K562 (cell line): ENCODE data around the gene PCDH8. TPM values are rescaled to one million over a fixed set of nuclear protein-coding genes. Genes with fewer than 3 reads are reported as not detected.

ENCODE experiments used
- CEBPG ChIP-seq, 3 experiments: fragments of 200-800 bp in 1 of 3; sonication (Bioruptor generic) in 1 of 3; sonication (generic) in 1 of 3; formaldehyde crosslinking in 1 of 3; IDR thresholded peaks in 2 of 3; conservative IDR thresholded peaks in 1 of 3; 2 replicates each; pipeline versions ENCODE4 v1.6.1 to v1.8.0; 2016 to 2022; ENCODE audit warnings: missing compliant biosample characterization in 2 of 3, missing genetic modification characterization in 2 of 3, mild to moderate bottlenecking in 1 of 3, missing genetic modification reagents in 1 of 3
- LEF1 ChIP-seq: fragments of 450-650 bp; IDR thresholded peaks from 2 replicates; pipeline ENCODE4 v1.6.1; 2016; ENCODE audit warnings: mild to moderate bottlenecking
- ZNF707 ChIP-seq: fragments of 250-450 bp; sonication (Bioruptor Pico); conservative IDR thresholded peaks from 2 replicates; pipeline ENCODE4 v1.8.0; 2022; ENCODE audit warnings: inconsistent platforms, mild to moderate bottlenecking, moderate library complexity
- microRNA counts: library from miRNA; unstranded; fragments of <30 nt; microRNA quantifications from one replicate; lab custom pipeline; 2016
- microRNA-seq: library from miRNA; unstranded; fragments of <30 nt; microRNA quantifications from one replicate; pipeline ENCODE4, GENCODE V29; 2018; ENCODE audit warnings: borderline microRNAs expressed
- polyA plus RNA-seq, 8 experiments: library from polyadenylated mRNA; depleted of rRNA in 4 of 8; stranded (reverse) in 5 of 8; unstranded in 3 of 8; fragments of >200 nt; fragmentation: Nextera tagmentation in 2 of 8; fragmentation: Illumina TruSeq in 1 of 8; extraction: Ambion mirVana in 2 of 8; extraction: Trizol in 1 of 8; gene quantifications; 2 replicates each; pipeline versions ENCODE4 v1.2.1 to v1.2.3, GENCODE V29; 2011 to 2014; ENCODE audit warnings: inconsistent platforms in 1 of 8, missing spikeins in 1 of 8
- small RNA-seq: library from RNA; depleted of rRNA; stranded (forward); fragments of <200 nt; gene quantifications from one replicate; pipeline ENCODE3, GENCODE V24; 2014
- total RNA-seq, 7 experiments: library from RNA; depleted of rRNA in 6 of 7; stranded (reverse); fragments of >200 nt in 6 of 7; fragmentation: Illumina TruSeq in 2 of 7; extraction: Trizol in 2 of 7; gene quantifications; 2 replicates each; pipeline versions ENCODE4 v1.2.1 to v1.2.3, GENCODE V29; 2011 to 2021; ENCODE audit warnings: low replicate concordance in 1 of 7
- TF ChIP-seq, protein P1 (sequence below): IDR thresholded peaks from 2 replicates; pipeline ENCODE4 v1.6.1; 2016; ENCODE audit warnings: missing genetic modification characterization, missing compliant biosample characterization

PCDH8 gene
- total and polyA plus RNA-seq, 9 of the 15 experiments (the other 6 are each of a cell fraction or from before 2014, with no cell fraction given): not detected

DNA sequence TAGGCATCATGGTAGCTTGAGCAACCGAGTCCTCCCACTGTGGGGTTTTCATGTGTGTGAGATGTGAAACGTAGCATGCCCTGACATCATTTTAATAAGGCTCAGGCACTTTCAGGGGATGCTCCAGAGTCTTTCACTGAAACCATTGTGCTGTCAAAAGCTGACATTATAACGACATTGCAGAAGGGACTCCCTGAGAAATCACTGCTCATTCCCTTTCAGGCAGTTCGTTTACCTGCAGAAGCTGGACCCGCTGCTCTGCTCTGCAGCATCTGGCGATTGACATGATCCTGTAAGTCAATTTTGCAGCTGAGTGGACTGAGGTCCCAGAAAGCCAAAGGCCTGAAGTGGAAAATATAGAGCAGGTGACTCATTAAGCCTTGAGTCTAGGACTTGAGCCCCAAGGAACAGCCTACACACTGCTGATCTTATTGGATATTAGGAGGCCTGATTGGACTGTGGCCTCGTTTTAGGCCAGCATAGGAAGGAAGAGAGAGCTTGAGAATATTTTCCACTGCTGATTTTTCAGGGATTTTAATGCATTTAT, 54.9 kb downstream of the PCDH8 start (continued):
- TF ChIP-seq, protein P1, sequence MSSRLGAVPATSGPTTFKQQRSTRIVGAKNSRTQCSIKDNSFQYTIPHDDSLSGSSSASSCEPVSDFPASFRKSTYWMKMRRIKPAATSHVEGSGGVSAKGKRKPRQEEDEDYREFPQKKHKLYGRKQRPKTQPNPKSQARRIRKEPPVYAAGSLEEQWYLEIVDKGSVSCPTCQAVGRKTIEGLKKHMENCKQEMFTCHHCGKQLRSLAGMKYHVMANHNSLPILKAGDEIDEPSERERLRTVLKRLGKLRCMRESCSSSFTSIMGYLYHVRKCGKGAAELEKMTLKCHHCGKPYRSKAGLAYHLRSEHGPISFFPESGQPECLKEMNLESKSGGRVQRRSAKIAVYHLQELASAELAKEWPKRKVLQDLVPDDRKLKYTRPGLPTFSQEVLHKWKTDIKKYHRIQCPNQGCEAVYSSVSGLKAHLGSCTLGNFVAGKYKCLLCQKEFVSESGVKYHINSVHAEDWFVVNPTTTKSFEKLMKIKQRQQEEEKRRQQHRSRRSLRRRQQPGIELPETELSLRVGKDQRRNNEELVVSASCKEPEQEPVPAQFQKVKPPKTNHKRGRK (tag): no peak
- TF ChIP-seq ZNF707 (CRISPR knock-in tag): no peak
- no peak for TF ChIP-seq CEBPG (CRISPR knock-in tag; IDR thresholded peaks at IDR 0.05)
- TF ChIP-seq CEBPG (tag; conservative IDR thresholded peaks at IDR 0.05 in 1 of 2, IDR thresholded peaks at IDR 0.05 in 1 of 2): no peak
- no peak for TF ChIP-seq LEF1

MicroRNA genes within 50 kb of the gene (microRNA counts, 767-probe panel; counts per million panel counts)
- not detected for microRNA hsa-miR-759 (lab: Ali Mortazavi, UCI)

Small RNA genes lying within 50 kb of the gene (microRNA-seq; reads per million reads assigned to microRNA genes)
- gene MIR759: not detected

Small RNA genes lying within 50 kb of the gene (small RNA-seq; reads per million reads assigned to genes)
- not detected for gene MIR759

Other genes with a start within 250 kb of the PCDH8 start
- gene HNRNPA1L2, start 206.2 kb downstream of the PCDH8 start, total RNA-seq (2014; rRNA removed): 3.7 and 4.1 TPM in 2 replicates
- 6.8 and 8.5 TPM in 2 replicates for gene HNRNPA1L2, start 206.2 kb downstream of the PCDH8 start, total RNA-seq (2014; rRNA removed; fragmentation: Illumina TruSeq; extraction: Trizol)
- gene HNRNPA1L2, start 206.2 kb downstream of the PCDH8 start, total RNA-seq (2015; rRNA removed; fragmentation: Illumina TruSeq; extraction: Trizol): 4.7 and 5.7 TPM in 2 replicates
- gene HNRNPA1L2, start 206.2 kb downstream of the PCDH8 start, total RNA-seq (2021): 5.3 and 5.5 TPM in 2 replicates
- 5.0 and 7.6 TPM in 2 replicates for gene HNRNPA1L2, start 206.2 kb downstream of the PCDH8 start, polyA plus RNA-seq (2011; rRNA removed)
- 9.0 and 10.1 TPM in 2 replicates for gene HNRNPA1L2, start 206.2 kb downstream of the PCDH8 start, polyA plus RNA-seq (2014; fragmentation: Illumina TruSeq; extraction: Trizol)
- 1 to 10 TPM; 4.6 to 9.2 TPM for gene HNRNPA1L2, start 206.2 kb downstream of the PCDH8 start, polyA plus RNA-seq (2014; fragmentation: Nextera tagmentation; extraction: Ambion mirVana)
- 10.6 and 10.8 TPM in 2 replicates for gene HNRNPA1L2, start 206.2 kb downstream of the PCDH8 start, polyA plus RNA-seq (2014; rRNA removed)
- gene SUGT1, start 195.8 kb downstream of the PCDH8 start, total RNA-seq (2014; rRNA removed): 38.1 and 42.7 TPM in 2 replicates
- gene SUGT1, start 195.8 kb downstream of the PCDH8 start, total RNA-seq (2014; rRNA removed; fragmentation: Illumina TruSeq; extraction: Trizol): 67.1 and 67.6 TPM in 2 replicates
- gene SUGT1, start 195.8 kb downstream of the PCDH8 start, total RNA-seq (2015; rRNA removed; fragmentation: Illumina TruSeq; extraction: Trizol): 47.1 and 53.8 TPM in 2 replicates
- gene SUGT1, start 195.8 kb downstream of the PCDH8 start, total RNA-seq (2021): 44.8 and 51.4 TPM in 2 replicates
- 29.2 and 44.7 TPM in 2 replicates for gene SUGT1, start 195.8 kb downstream of the PCDH8 start, polyA plus RNA-seq (2011; rRNA removed)
- 57.1 and 59.1 TPM in 2 replicates for gene SUGT1, start 195.8 kb downstream of the PCDH8 start, polyA plus RNA-seq (2014; fragmentation: Illumina TruSeq; extraction: Trizol)
- gene SUGT1, start 195.8 kb downstream of the PCDH8 start, polyA plus RNA-seq (2014; fragmentation: Nextera tagmentation; extraction: Ambion mirVana): 10 to 100 TPM; 59.0 to 60.4 TPM
- 50.6 and 55.7 TPM in 2 replicates for gene SUGT1, start 195.8 kb downstream of the PCDH8 start, polyA plus RNA-seq (2014; rRNA removed)
- gene CNMD, start 108.8 kb downstream of the PCDH8 start, total RNA-seq (2014; rRNA removed): not detected in 2 replicates
- not detected in 2 replicates for gene CNMD, start 108.8 kb downstream of the PCDH8 start, total RNA-seq (2014; rRNA removed; fragmentation: Illumina TruSeq; extraction: Trizol)
- not detected in 2 replicates for gene CNMD, start 108.8 kb downstream of the PCDH8 start, total RNA-seq (2015; rRNA removed; fragmentation: Illumina TruSeq; extraction: Trizol)
- not detected in 2 replicates for gene CNMD, start 108.8 kb downstream of the PCDH8 start, total RNA-seq (2021)
- gene CNMD, start 108.8 kb downstream of the PCDH8 start, polyA plus RNA-seq (2011; rRNA removed): not detected in 2 replicates
- not detected in 2 replicates for gene CNMD, start 108.8 kb downstream of the PCDH8 start, polyA plus RNA-seq (2014; fragmentation: Illumina TruSeq; extraction: Trizol)
- gene CNMD, start 108.8 kb downstream of the PCDH8 start, polyA plus RNA-seq (2014; fragmentation: Nextera tagmentation; extraction: Ambion mirVana): not detected
- gene CNMD, start 108.8 kb downstream of the PCDH8 start, polyA plus RNA-seq (2014; rRNA removed): not detected in 2 replicates
- gene OLFM4, start 180.2 kb upstream of the PCDH8 start, total RNA-seq (2014; rRNA removed): not detected in 2 replicates
- not detected in 2 replicates for gene OLFM4, start 180.2 kb upstream of the PCDH8 start, total RNA-seq (2014; rRNA removed; fragmentation: Illumina TruSeq; extraction: Trizol)
- gene OLFM4, start 180.2 kb upstream of the PCDH8 start, total RNA-seq (2015; rRNA removed; fragmentation: Illumina TruSeq; extraction: Trizol): not detected in 2 replicates
- 0.13 TPM in 1 of 2 replicates, not detected in the other for gene OLFM4, start 180.2 kb upstream of the PCDH8 start, total RNA-seq (2021)
- not detected in 2 replicates for gene OLFM4, start 180.2 kb upstream of the PCDH8 start, polyA plus RNA-seq (2011; rRNA removed)
- gene OLFM4, start 180.2 kb upstream of the PCDH8 start, polyA plus RNA-seq (2014; fragmentation: Illumina TruSeq; extraction: Trizol): not detected in 2 replicates
- not detected for gene OLFM4, start 180.2 kb upstream of the PCDH8 start, polyA plus RNA-seq (2014; fragmentation: Nextera tagmentation; extraction: Ambion mirVana)
- not detected in 2 replicates for gene OLFM4, start 180.2 kb upstream of the PCDH8 start, polyA plus RNA-seq (2014; rRNA removed)